ENCODE measurements around the gene ZNF618. TPM values are rescaled to one million over a fixed set of nuclear protein-coding genes. Genes with fewer than 3 reads are reported as not detected.

The ZNF618 gene
- total RNA-seq, 2 donors from 2014 or later = 0.33 to 1.4 TPM

GRCh38 chr9:114099669-114100270 lies 223.7 kb downstream of the ZNF618 start:
- H3K27me3 Mint-ChIP-seq = peaks cover 30 to 53% of the 10 kb centered on the region in 2 donors
- no peak overlapping the region for H3K4me3 Mint-ChIP-seq
- peaks cover 0 to 4% of the 10 kb centered on the region in 2 donors for H3K4me1 Mint-ChIP-seq (ENCODE audit: low read depth in 2 of 2)
- no peak for ATAC-seq
- H3K36me3 Mint-ChIP-seq = peaks cover 6% of the 10 kb centered on the region
- H3K9me3 Mint-ChIP-seq = no peaks in the 10 kb centered on the region
- no peak for DNase-seq (ENCODE audit: low spot score)
- H3K27ac Mint-ChIP-seq = no peak overlapping the region

DNA sequence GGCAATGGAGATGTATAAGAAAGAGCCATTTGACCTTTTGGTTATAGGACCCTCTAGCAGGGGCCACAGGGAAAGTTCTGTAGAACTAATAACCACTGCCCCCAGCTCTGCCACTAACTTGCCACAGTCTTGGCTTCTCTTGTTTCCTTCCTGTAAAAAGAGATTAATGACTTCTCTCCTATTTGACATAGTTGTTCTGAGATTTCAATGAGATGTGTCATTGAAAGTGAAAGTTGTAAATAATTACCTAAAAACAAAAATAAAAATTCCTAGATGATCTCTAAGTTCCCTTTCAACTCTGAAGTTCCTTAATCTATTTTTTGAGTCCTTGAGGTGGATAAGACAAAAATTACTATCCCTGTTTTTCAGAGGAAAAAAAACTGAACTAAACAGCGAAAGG lies 224.4 kb downstream of the ZNF618 start:
- H3K27ac Mint-ChIP-seq = no peak overlapping the region
- ATAC-seq = no peak
- H3K9me3 Mint-ChIP-seq = no peaks in the 10 kb centered on the region
- DNase-seq (ENCODE audit: low spot score) = no peak
- H3K36me3 Mint-ChIP-seq = peaks cover 6% of the 10 kb centered on the region
- H3K4me3 Mint-ChIP-seq = no peak overlapping the region
- peaks cover 0 to 4% of the 10 kb centered on the region in 2 donors for H3K4me1 Mint-ChIP-seq (ENCODE audit: low read depth in 2 of 2)
- peaks cover 30 to 60% of the 10 kb centered on the region in 2 donors for H3K27me3 Mint-ChIP-seq

- Mint-ChIP-seq H3K9me3 (no peaks in the 10 kb centered on the region), H3K27me3 (peaks cover 18 to 46% of the 10 kb centered on the region in 2 donors), H3K4me1 (ENCODE audit: low read depth in 2 of 2) (peaks cover 0 to 3% of the 10 kb centered on the region in 2 donors), H3K4me3 (no peak overlapping the region), H3K27ac (no peak overlapping the region), H3K36me3 (peaks cover 6% of the 10 kb centered on the region)
- DNase-seq (ENCODE audit: low spot score) = no peak
- ATAC-seq = no peak
Measured at GRCh38 chr9:114102484-114102883, 226.4 kb downstream of the ZNF618 start.

- Mint-ChIP-seq H3K27ac (no peak overlapping the region), H3K9me3 (no peaks in the 10 kb centered on the region)
Measured at GRCh38 chr9:114105236-114105635, 229.1 kb downstream of the ZNF618 start.

More at GRCh38 chr9:114105236-114105635, 229.1 kb downstream of the ZNF618 start:
- Mint-ChIP-seq H3K4me1 (ENCODE audit: low read depth in 2 of 2) (peaks cover 0 to 4% of the 10 kb centered on the region in 2 donors), H3K4me3 (no peak overlapping the region), H3K27me3 (peaks cover 16 to 48% of the 10 kb centered on the region in 2 donors), H3K36me3 (peaks cover 6% of the 10 kb centered on the region)
- no peak for DNase-seq (ENCODE audit: low spot score)
- ATAC-seq = no peak

Other genes with a start within 250 kb of the ZNF618 start
- not detected for gene AMBP, start 202.0 kb downstream of the ZNF618 start, total RNA-seq
- gene KIF12, start 223.0 kb downstream of the ZNF618 start, total RNA-seq = not detected